Neutrophil (primary cell): ENCODE data around the gene FRG2C.
"Not testable (repeated sequence)": the region's sequence is repeated elsewhere in the genome, so short reads cannot be mapped to it uniquely, and the experiment has no call there.

Experiments
- H3K27ac ChIP-seq: fragments of 200-600 bp; sonication (generic); 2 replicates; pipeline ENCODE4 v1.5.1; 2016; ENCODE audit warnings: mild to moderate bottlenecking, moderate library complexity
- H3K27me3 ChIP-seq: fragments of 200-600 bp; sonication (generic); 2 replicates; pipeline ENCODE4 v1.6.0; 2016; ENCODE audit warnings: mild to moderate bottlenecking
- H3K36me3 ChIP-seq: fragments of 200-600 bp; sonication (generic); 2 replicates; pipeline ENCODE4 v1.5.1; 2017
- H3K4me1 ChIP-seq, 2 experiments: fragments of 200-600 bp in 1 of 2; sonication (generic) in 1 of 2; 1 replicate in 1 of 2; 2 replicates in 1 of 2; pipeline versions ENCODE4 v1.5.1 to v1.6.1; 2013 to 2016; ENCODE audit warnings: low read depth in 1 of 2, low read length in 1 of 2, mild to moderate bottlenecking in 1 of 2, moderate library complexity in 1 of 2; ENCODE audit not compliant: control insufficient read depth in 1 of 2, insufficient read depth in 1 of 2
- H3K4me3 ChIP-seq, 2 experiments: fragments of 200-600 bp in 1 of 2; sonication (generic) in 1 of 2; 1 replicate in 1 of 2; 2 replicates in 1 of 2; pipeline ENCODE4 v1.5.1; 2013 to 2016; ENCODE audit warnings: low read depth in 1 of 2, low read length in 1 of 2, mild to moderate bottlenecking in 1 of 2, moderate library complexity in 1 of 2
- H3K9me3 ChIP-seq: fragments of 200-600 bp; sonication (generic); 2 replicates; pipeline ENCODE4 v1.5.1; 2016
- TF ChIP-seq, protein P1 (sequence below): fragments of 200-600 bp; sonication (generic); IDR thresholded peaks from 2 replicates; pipeline ENCODE4 v1.5.1; 2016; ENCODE audit warnings: antibody characterized with exemption

Gene FRG2C

DNA sequence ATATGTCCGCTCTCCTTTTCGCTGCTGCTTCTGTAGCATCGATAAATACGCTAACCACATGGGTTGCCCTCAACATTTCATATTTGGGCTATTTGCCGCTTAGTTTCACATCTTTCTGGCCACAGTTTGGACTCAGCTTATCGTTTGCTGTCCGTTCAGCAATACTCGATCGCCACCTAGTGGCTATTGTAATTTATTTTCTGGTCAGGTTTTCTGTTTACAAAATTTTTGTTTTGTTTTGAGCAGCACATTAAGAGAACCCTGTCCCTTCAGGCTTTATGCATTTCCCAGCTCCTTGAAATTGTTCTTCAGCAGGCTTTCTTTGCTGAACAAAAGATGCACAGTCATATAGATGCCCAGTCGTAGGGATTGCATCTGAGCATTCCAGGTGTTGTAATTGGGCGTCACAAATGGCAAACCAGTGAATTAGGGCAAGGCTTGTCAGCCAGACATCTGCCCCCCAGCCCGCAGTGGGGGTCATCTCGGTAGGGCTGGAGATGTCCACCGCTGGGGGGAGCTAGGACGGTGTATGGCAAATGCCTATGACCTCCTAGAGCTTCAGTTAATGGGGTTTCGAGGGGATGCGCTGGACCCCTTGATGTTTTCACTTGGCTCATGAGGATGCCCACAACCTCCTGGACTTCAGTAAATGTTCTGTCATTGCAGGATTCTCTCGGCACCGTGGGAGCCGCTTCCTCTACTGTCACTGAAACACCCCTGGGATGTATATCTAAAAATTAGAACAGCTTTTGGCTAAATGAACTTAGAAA is 20.9 kb upstream of the FRG2C start:
- H3K27ac ChIP-seq, H3K9me3 ChIP-seq, H3K4me3 ChIP-seq, H3K27me3 ChIP-seq, H3K36me3 ChIP-seq: not testable (repeated sequence)
- TF ChIP-seq, protein P1, sequence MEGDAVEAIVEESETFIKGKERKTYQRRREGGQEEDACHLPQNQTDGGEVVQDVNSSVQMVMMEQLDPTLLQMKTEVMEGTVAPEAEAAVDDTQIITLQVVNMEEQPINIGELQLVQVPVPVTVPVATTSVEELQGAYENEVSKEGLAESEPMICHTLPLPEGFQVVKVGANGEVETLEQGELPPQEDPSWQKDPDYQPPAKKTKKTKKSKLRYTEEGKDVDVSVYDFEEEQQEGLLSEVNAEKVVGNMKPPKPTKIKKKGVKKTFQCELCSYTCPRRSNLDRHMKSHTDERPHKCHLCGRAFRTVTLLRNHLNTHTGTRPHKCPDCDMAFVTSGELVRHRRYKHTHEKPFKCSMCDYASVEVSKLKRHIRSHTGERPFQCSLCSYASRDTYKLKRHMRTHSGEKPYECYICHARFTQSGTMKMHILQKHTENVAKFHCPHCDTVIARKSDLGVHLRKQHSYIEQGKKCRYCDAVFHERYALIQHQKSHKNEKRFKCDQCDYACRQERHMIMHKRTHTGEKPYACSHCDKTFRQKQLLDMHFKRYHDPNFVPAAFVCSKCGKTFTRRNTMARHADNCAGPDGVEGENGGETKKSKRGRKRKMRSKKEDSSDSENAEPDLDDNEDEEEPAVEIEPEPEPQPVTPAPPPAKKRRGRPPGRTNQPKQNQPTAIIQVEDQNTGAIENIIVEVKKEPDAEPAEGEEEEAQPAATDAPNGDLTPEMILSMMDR: peak; percentile 22
- peaks cover 6 to 15% of the 10 kb centered on the region in 2 experiments for H3K4me1 ChIP-seq

DNA sequence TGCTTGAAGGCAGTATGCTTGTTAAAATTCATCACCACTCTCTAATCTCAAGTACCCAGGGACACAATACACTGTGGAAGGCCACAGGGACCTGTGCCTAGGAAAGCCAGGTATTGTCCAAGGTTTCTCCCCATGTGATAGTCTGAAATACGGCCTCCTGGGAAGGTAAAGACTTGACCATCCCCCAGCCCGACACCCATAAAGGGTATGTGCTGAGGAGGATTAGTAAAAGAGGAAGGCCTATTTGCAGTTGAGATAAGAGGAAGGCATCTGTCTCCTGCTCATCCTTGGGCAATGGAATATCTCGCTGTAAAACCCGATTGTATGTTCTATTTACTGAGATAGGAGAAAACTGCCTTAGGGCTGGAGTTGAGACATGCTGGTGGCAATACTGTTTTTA is 18.6 kb upstream of the FRG2C start:
- H3K4me3 ChIP-seq, H3K36me3 ChIP-seq, H3K27me3 ChIP-seq, H3K9me3 ChIP-seq: not testable (repeated sequence)
- peaks cover 6 to 29% of the 10 kb centered on the region in 2 experiments for H3K4me1 ChIP-seq
- peak overlapping the region; percentile 36 for H3K27ac ChIP-seq

DNA sequence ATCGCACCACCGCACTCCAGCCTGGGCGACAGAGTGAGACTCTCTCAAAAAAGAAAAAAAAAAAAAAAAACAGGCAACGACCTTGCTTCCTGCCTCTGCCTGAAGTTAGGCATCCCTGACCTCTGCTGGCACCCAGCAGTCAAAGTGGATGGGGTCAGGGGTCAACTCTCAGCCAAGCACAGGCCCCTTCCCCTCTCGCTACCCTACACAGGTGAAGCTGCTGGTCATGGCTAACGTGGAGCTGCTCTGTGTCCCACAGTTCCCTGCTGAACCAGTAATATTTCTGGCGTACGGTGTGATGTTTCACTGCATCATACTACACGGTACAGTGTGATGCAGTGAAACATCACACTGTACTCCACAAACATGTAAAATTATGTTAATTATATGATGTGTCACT is 13.9 kb upstream of the FRG2C start:
- H3K4me3 ChIP-seq: no peak overlapping the region
- TF ChIP-seq, protein P1: no peak
- no peak overlapping the region for H3K27ac ChIP-seq

DNA sequence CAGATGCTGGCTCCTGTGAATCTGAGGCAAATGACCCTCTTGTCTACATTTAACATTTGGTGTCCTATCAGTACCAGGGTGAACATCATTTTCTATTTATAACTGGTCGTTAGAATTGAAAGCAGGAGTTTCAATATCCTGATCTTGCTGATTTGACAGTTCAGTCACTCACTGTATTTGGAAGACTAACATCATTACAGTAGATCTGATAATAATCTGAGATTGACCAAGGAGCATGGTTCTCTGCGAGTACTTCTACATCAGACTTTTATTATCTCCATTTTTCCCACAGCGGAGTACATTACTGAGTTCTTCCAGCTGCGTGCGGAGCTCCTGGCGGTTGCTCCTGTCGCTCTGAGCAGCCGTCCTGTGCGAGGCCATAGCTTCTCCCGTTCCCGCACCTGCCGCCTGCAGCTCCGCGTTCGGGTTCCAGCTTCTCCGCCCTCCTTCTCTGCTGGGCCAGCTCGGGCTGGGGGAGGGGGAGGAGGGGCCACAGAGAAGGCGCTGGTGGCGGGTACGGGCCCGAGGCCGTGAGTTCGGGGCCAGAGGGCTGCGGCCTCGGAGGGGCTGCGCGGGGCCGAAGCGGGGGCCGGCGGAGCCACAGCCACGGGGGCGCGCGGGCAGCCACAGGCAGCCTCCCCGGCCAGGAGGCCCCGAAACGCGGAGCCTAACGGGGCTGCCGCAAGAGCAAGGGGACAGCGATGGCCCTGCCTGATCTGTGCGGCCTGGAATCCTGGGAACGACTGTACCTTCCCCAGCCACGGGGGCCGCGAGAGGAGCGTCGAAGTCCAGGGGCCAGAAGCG is 8.8 kb upstream of the FRG2C start:
- H3K36me3 ChIP-seq, H3K27ac ChIP-seq, H3K9me3 ChIP-seq, H3K4me3 ChIP-seq: not testable (repeated sequence)
- H3K27me3 ChIP-seq: peaks cover 65% of the 10 kb centered on the region
- H3K4me1 ChIP-seq: peaks cover 0 to 17% of the 10 kb centered on the region in 2 experiments

More for the DNA sequence above, 13.9 kb upstream of the FRG2C start:
- Histone ChIP-seq H3K9me3 (no peaks in the 10 kb centered on the region), H3K36me3 (no peaks in the 10 kb centered on the region), H3K4me1 (peaks cover 0 to 30% of the 10 kb centered on the region in 2 experiments), H3K27me3 (peaks cover 14% of the 10 kb centered on the region)

DNA sequence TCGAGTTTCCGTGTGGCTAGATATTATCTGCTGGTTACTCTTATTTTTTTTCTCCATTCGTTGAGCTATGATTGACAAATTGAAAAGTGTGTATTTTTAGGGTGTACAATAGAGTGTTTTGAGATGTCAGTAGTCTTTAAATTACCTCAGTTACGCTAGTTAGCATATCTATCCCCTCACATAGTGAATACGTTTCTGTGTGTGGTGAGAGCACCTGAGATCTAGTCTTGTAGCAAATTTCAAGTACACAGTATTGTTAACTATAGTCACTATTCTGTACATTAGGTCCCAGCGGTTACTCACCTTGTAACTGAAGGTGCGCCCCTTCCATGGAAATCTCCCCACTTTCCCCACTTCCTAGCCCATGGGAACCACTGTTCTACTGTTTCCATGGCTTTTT is 8.2 kb upstream of the FRG2C start:
- H3K27me3 ChIP-seq: peaks cover 72% of the 10 kb centered on the region
- not testable (repeated sequence) for H3K27ac ChIP-seq, H3K36me3 ChIP-seq, H3K4me3 ChIP-seq, H3K9me3 ChIP-seq
- H3K4me1 ChIP-seq: peaks cover 0 to 17% of the 10 kb centered on the region in 2 experiments

DNA sequence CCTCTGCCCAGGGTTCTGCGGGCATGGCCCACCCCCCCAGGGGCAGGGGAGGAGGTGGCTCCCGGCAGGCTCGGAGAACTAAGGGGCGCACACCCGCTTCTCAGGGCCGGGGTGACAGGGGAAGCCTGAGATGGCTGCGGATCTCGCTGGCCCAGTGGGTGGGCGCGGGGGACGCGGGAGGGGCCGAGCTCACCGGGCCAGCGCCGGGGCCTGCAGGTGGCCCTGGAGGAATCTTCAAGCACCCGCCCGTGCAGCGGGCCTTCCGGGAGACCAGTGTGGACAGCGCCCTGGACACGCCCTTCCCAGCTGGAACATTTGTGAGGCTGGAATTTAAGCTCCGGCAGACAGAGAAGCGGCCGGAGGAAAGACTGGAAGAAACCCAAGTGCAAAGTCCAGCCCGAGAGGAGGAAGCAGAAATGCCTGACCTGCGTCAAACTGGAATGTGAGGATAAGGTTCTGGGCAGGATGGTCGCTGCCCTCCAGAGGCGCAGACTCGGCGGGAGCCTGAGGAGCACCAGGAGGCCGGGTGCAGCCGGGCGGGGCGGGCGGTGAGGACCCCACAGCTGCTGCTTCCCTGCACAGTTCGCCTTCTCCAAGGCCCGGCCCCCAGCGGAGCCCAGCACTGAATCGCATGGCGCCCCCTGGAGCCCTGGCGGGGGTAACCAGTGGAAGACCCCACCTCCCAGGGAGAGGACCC is 5.6 kb upstream of the FRG2C start:
- H3K9me3 ChIP-seq, H3K36me3 ChIP-seq, H3K27ac ChIP-seq: not testable (repeated sequence)
- Histone ChIP-seq H3K4me3 (peak overlapping the region; percentile 17 to 58), H3K4me1 (peaks cover 0 to 13% of the 10 kb centered on the region in 2 experiments), H3K27me3 (peaks cover 96% of the 10 kb centered on the region)

DNA sequence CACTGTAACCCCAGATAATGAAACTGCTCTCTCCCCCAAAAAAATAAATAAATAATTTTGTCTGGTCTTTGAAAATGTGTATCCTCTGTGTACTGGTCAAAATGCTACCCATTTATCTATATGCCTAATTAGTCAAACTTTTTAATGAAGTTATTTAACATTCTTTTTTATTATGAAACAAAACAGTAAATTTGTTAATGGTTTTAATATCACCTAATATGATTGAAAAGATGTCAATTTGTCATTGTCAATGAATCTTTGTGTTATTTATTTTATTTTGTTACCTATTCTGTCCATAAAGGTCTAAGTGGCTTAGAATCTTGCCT is 5.1 kb upstream of the FRG2C start:
- Histone ChIP-seq H3K27me3 (peaks cover 99% of the 10 kb centered on the region), H3K4me3 (peak overlapping the region in 1 of 2 experiments; percentile 58), H3K4me1 (peaks cover 0 to 13% of the 10 kb centered on the region in 2 experiments)
- H3K27ac ChIP-seq, H3K36me3 ChIP-seq, H3K9me3 ChIP-seq: not testable (repeated sequence)

DNA sequence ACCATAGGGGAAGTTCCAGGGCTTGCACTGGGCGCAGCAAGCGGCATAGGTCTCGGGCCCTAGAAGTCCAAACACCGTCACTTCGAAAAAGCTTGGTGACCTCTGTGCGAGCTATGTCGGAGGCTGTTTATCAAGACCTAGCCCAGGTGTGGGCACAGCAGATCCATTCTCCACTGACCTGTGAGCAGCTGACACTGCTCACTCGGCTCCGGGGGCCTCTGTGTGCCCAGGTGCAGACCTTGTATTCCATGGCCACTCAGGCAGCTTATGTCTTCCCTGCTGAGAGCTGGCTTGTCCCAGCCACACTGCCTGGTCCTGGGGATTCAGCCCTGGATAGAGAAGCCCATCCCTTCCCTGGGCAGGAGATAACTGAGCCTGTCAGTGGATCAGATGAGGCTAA is 1.5 kb downstream of the FRG2C start:
- Histone ChIP-seq H3K4me1 (peaks cover 2 to 25% of the 10 kb centered on the region in 2 experiments), H3K27me3 (peaks cover 99% of the 10 kb centered on the region)
- not testable (repeated sequence) for H3K4me3 ChIP-seq, H3K9me3 ChIP-seq, H3K36me3 ChIP-seq, H3K27ac ChIP-seq

DNA sequence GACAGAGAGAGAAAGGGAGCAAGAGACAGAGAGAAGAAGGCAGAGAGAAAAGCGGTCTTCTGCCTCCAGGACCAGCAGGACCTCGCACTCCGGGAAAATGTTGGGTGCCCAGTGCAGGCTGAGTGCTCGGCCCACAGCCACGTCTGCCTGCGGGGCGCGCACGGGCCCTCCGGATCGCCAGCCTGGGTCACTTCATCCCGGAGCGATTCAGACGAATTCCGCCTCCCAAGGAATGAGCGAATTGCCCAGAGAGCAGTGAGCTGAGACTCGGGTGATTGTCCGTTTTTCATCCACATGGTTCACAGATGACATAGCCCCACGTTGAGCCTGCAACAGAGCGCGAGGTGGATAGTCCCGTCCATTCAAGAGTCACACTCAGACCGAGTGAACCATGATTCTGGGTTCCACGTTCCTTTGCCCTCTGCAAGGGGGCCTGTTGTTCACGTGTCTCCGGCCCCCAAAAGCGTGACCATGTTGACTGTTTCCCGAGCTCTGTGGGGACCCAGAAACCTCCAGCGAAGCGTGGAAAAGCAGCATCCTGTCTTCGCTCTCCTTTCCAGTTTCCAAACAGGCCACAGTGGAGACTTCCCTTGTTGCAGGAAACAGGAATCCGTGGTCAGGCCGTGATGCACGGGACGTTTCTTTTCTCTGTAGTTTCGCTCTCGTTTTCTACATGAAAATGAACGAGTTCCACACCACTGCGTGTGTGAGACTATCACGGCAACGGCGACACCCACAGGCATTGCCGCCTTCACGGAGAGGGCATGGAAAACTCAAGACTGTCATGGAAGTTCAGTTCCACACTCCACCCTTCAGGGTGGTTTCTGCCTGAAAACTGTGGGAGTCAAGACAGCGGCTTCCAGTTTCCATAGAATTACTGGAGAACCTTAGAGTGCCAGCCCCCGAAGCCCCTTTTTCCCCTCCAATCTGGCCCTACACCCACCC is 3.9 kb downstream of the FRG2C start:
- peaks cover 100% of the 10 kb centered on the region for H3K27me3 ChIP-seq
- not testable (repeated sequence) for H3K27ac ChIP-seq, H3K4me3 ChIP-seq, H3K9me3 ChIP-seq, H3K36me3 ChIP-seq
- H3K4me1 ChIP-seq: peaks cover 8 to 37% of the 10 kb centered on the region in 2 experiments

DNA sequence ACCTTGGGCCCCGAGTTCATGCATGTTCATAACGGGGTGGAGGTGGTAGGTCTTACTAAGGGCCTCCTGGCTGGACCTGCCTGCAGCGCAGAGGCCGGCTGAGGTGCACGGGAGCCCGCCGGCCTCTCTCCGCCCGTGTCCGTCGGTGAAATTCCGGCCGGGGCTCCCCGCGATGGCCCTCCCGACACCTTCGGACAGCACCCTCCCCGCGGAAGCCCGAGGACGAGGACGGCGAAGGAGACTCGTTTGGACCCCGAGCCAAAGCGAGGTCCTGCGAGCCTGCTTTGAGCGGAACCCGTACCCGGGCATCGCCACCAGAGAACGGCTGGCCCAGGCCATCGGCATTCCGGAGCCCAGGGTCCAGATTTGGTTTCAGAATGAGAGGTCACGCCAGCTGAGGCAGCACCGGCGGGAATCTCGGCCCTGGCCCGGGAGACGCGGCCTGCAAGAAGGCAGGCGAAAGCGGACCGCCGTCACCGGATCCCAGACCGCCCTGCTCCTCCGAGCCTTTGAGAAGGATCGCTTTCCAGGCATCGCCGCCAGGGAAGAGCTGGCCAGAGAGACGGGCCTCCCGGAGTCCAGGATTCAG is 4.7 kb downstream of the FRG2C start:
- not testable (repeated sequence) for H3K9me3 ChIP-seq, H3K36me3 ChIP-seq, H3K27ac ChIP-seq
- H3K4me3 ChIP-seq: peak overlapping the region in 1 of 2 experiments; percentile 47
- H3K4me1 ChIP-seq: peaks cover 8 to 37% of the 10 kb centered on the region in 2 experiments
- peaks cover 100% of the 10 kb centered on the region for H3K27me3 ChIP-seq
